ENCODE results near the gene FDXR.

The FDXR gene

GRCh38 chr17:74818291-74818938, 54.4 kb downstream of the FDXR start:
- DNase-seq = no peak
- intact Hi-C loops (cut with DNase I) = no loop called here

GRCh38 chr17:74816905-74817620, 55.7 kb downstream of the FDXR start:
- intact Hi-C loops (cut with DNase I) = no loop called here
- DNase-seq = no peak

GRCh38 chr17:74815550-74816370, 57.0 kb downstream of the FDXR start:
- intact Hi-C loops (cut with DNase I) = no loop called here
- DNase-seq = no peak

GRCh38 chr17:74815067-74815466, 57.7 kb downstream of the FDXR start:
- DNase-seq = no peak
- intact Hi-C loops (cut with DNase I) = no loop called here

GRCh38 chr17:74814453-74814852, 58.3 kb downstream of the FDXR start:
- intact Hi-C loops (cut with DNase I) = no loop called here
- no peak for DNase-seq
